ENCODE measurements around the gene RTN4IP1. TPM values are rescaled to one million over a fixed set of nuclear protein-coding genes. Genes with fewer than 3 reads are reported as not detected.

Gene RTN4IP1, protein sequence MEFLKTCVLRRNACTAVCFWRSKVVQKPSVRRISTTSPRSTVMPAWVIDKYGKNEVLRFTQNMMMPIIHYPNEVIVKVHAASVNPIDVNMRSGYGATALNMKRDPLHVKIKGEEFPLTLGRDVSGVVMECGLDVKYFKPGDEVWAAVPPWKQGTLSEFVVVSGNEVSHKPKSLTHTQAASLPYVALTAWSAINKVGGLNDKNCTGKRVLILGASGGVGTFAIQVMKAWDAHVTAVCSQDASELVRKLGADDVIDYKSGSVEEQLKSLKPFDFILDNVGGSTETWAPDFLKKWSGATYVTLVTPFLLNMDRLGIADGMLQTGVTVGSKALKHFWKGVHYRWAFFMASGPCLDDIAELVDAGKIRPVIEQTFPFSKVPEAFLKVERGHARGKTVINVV
- total RNA-seq (2014; rRNA removed; shearing (Covaris generic)), result 12.9 and 24.3 TPM in 2 replicates

DNA sequence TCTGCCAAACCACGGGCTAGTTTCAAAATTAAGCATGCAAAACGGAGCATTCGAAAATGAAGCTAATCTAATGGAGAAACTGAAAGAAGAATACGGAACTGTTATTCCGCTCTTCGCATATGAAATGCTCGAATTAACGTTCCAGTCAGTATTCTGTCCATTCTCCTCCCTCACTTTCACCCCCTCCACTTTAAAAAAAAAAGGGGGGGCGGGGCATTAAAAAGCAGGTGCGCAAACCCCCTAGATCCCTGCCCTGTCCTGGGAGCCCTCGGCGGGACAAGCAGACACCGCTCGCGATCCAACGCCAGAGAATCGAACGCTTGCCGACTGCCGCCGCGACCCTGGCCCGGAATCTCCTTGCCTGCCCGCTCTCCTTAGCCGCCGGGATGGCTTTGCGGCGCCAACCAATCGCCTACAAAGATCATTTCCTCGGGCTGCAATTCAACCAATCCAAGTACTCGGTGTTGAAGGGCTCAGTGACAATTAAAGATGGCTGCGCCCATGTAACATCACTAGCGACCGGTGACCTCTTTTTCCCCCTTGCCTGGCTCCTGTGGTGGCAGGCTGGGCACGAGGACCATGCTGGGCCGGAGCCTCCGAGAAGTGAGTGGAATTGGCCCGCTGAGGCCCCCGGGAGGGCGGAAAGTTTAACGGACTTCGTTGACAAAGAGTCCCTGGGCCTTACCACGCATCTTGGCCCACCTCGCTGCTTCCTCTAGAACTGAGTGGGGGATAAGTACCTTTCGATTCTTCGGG lies at the start of gene RTN4IP1, which contains the start of gene QRSL1:
Gene RTN4IP1 (minus strand): TSS at position 396 of the 756 bp plus-strand sequence. CDS start 477 bp downstream, outside the sequence.
Gene QRSL1 (plus strand): TSS at position 476 of the 756 bp plus-strand sequence. CDS start 104 bp downstream, at position 580.
- in situ Hi-C loops (cut with HindIII; ENCODE audit: low sequenced_read_pairs), result no loop called here

DNA sequence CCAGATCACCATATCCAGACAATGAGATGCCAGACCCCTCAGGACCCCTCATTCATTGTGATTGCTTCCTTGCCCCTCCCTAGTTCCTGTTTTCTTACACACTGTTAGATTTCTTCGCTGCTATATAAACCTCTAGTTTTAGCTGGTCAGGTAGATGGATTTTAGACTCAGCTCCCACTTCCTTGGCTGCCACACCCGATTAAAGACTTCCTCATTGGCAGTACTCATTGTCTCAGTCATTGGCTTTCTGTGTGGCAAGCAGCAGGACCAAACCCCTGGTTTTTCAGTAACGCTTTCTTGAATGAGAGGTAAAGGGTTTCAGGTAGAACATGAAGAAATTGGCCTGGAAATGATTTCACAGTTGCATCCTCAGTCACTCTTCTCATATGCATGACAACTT lies 48.0 kb upstream of the RTN4IP1 start:
- in situ Hi-C loops (cut with HindIII; ENCODE audit: low sequenced_read_pairs), result no loop called here

More for the DNA sequence above, at the start of gene RTN4IP1, which contains the start of gene QRSL1:
- DNase-seq (ENCODE audit: low spot score), result peak; percentile 94

DNA sequence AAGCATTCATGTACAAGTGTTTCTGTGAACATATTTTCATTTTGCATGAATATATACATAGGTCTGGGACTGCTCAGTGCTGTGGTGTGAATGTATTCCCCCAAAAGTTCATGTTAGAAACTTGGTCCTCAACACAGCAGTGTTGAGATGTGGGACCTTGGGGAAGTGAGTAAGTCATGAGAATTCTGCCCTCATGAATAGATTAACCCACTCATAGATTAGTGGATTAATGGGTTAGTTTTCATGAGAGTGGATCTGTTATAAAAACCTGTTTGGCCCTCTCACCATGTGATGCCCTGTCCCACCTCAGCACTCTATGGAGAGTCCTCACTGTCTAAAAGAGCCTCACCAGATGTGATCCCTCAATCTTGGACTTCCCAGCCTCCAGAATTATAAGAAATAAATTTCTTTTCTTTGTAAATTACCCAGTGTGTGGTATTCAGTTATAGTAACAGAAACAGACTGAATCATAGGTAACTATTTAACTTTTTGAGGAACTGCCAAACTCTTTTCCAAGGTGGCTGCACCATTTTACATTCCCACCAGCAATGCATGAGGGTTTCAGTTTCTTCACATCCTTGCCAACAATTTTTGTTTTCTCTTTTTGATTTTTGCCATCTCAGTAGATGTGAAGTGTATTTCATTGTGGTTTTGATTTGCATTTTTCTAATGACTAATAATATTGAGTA lies 45.4 kb upstream of the RTN4IP1 start:
- in situ Hi-C loops (cut with HindIII; ENCODE audit: low sequenced_read_pairs), result no loop called here
- no peak for DNase-seq (ENCODE audit: low spot score)

More for the DNA sequence above, 48.0 kb upstream of the RTN4IP1 start:
- DNase-seq (ENCODE audit: low spot score), result no peak

DNA sequence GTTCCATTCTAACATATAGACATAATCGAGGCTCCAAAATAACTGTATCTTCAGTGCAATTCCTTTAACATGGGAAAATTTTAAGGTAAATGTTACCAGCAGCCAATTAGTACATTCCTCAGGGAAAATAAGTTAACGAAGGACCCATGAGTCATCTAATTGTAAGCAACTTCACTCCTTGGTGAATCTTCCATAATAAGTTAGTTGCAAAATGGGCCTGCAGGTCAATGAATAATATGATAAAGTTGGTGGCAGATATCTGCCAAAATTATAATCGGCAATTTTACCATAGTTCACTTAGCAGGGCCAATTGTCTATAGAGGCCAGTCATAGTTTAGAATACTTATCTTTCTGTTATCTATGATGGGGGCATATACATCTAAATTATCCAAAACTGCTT lies 42.4 kb upstream of the RTN4IP1 start:
- in situ Hi-C loops (cut with HindIII; ENCODE audit: low sequenced_read_pairs), result no loop called here
- no peak for DNase-seq (ENCODE audit: low spot score)

DNA sequence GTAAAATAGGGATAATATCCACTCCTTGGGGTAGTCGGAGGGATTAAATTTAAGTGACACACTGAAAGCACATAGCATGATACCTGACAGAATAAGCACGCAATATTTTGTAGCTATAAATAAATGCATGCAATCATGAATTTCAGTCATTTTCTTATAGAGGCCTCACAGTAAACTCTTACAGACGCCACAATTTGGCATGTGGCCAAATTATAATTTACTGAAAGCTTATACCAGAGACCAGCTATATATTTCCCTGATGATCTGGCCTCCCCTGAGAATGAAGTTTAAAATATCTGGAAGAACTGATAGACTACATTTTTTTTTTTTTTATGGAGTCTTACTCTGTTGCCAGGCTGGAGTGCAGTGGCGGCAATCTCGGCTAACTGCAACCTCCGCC lies 40.9 kb upstream of the RTN4IP1 start:
- DNase-seq (ENCODE audit: low spot score), result no peak
- in situ Hi-C loops (cut with HindIII; ENCODE audit: low sequenced_read_pairs), result no loop called here

DNA sequence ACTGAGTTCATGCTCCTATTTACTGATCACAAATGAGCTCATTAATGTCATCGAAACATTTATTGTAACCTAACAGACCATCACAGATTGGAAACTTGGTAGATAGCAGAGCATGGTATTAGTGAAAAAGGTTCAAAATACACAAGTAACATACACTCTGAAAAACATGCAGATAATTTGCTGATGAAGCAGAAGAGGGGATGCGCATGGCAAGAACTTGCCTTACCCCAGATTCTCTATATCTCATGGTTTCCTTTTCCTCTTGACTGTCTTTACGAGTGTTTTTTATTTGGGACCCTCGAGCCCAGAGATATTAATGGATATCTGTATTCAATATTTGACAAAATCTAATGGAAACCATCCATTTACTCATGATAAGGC lies 37.7 kb upstream of the RTN4IP1 start:
- no peak for DNase-seq (ENCODE audit: low spot score)
- in situ Hi-C loops (cut with HindIII; ENCODE audit: low sequenced_read_pairs), result no loop called here

DNA sequence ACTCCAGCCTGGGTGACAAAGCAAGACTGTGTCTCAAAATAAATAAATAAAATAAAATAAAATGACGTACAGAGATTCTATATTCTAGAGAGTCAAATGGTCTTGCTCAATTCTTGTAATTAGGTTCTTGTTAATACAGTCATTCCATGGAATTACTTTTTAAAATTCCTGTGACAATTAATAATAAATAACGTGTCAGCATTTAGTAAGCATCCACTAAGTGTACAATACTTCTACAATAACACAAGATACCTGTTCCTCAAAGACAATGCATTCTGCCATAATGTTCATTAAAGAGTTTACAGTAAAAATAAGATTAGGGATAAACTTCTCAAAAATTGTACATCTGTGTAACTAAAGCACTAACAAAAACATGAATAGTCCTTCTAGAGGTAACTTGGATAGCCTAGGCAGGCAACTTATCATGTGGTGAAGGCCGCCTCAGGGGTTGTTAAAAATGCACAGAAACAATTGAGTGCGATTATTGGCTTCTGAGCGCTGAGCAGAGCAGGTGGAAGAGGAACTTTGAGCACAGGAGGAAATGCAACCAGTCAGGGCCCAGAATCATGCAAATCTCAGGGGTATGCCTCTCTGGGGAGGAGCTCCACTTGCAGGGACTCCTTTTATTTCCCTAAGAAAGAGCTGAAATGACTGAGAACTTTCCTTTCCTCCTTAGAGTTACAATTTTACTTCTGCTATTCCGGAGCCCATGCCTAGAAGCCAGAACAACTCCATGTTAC lies 37.2 kb upstream of the RTN4IP1 start:
- no peak for DNase-seq (ENCODE audit: low spot score)
- in situ Hi-C loops (cut with HindIII; ENCODE audit: low sequenced_read_pairs), result no loop called here

DNA sequence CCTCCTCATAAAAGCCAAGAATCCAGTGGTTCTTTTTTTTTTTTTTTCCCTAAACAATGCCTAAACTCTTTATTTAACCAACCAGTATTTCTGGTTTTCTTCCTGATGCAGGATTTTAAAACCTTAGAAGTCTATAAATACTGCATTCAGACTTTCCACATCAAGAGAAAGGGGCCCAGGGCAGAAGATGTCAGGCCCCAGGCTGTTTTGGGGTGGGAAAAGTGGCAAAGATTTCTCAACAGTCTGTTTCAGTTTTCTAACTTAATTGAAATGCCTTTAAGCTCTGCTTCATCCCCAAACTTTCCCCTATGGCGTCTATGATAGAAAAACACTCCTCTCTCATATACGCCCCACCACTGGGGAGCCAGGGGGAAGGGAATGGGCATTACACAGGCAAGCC lies 33.2 kb upstream of the RTN4IP1 start:
- no peak for DNase-seq (ENCODE audit: low spot score)
- in situ Hi-C loops (cut with HindIII; ENCODE audit: low sequenced_read_pairs), result no loop called here

DNA sequence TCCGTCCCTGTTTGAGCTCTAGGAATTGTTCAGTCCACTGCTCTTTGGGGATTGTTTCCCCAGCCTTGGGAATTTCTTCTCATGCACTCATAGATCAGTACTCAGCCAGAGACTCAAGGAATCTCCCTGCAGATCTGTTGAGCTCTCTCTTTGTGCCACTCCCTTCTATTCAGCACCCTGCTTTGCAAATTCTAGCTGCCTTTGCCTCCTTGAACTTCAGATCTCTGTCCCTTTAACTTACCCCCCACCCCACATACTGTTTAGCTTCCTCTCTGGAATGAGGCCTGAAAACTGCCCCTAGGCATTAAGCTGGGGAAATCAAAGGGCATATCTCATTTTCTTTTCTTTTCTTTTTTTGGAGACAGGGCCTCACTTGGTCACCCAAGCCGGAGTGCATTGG lies 30.6 kb upstream of the RTN4IP1 start:
- in situ Hi-C loops (cut with HindIII; ENCODE audit: low sequenced_read_pairs), result no loop called here
- no peak for DNase-seq (ENCODE audit: low spot score)

DNA sequence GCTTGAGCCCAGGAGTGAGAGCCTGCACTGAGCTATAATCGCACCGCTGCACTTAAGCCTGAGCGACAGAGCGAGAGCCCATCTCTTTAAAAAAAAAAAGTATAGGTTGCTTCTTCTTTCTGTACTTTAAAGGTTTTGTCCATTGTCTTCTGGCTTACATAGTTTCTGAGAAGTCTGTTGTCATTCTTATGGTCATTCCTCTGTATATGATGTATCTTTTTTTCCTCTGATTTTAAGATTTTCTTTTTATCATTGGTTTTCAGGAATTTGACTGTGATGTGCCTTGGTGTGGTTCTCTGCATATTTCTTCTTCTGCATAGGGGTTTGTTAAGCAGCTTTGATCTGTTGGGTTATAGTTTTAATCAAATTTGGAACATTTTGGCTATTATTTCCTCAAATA lies 29.2 kb upstream of the RTN4IP1 start:
- in situ Hi-C loops (cut with HindIII; ENCODE audit: low sequenced_read_pairs), result no loop called here
- no peak for DNase-seq (ENCODE audit: low spot score)

DNA sequence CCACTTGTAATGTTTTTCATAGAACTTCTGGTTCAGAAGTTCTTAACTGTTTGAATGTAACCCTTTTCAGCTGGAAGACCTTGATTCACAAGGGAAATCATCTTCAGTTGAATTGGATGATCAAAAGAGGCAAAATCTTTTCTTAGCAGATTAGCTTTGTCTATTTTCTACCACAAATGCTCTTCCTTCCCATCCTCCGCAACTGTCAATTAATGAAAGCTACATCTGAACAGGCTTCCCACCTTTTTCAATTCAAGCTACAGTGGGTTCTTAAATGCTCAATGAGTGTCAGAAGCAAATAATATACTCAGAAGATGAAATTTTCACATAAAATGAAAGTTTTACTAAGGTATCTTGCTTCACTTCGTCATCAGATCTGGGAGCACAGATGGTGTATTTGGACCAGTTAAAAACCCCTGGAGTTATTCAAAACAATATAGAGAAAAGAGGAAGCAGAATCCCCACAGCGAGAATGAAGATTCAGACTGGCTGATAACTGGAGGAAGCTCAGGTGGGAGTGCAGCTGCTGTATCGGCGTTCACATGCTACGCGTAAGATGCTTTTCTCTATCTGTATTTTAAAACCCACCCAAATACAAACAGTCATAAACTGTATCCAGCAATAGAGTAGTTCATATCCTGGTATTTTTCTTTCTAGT lies 19.5 kb upstream of the RTN4IP1 start:
- in situ Hi-C loops (cut with HindIII; ENCODE audit: low sequenced_read_pairs), result no loop called here
- no peak for DNase-seq (ENCODE audit: low spot score)

DNA sequence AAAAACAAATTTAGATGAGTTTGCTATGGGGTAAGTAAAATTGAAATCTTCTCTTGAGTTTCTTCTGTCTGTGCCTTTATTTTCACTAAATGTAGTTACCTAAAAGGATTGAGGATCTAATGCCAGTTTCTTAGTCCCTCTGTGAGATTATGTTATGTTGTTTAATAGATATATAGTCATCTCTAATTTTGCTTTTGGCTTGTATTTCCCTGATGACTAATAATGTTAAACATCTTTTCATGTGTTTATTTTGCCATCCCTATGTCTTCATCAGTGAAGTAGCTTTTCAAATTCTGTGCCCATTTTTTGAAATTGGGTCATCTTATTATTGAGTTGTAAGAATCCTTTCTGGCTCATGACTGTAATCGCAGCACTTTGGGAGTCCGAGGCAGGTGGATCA lies 13.8 kb upstream of the RTN4IP1 start:
- in situ Hi-C loops (cut with HindIII; ENCODE audit: low sequenced_read_pairs), result no loop called here
- DNase-seq (ENCODE audit: low spot score), result no peak

DNA sequence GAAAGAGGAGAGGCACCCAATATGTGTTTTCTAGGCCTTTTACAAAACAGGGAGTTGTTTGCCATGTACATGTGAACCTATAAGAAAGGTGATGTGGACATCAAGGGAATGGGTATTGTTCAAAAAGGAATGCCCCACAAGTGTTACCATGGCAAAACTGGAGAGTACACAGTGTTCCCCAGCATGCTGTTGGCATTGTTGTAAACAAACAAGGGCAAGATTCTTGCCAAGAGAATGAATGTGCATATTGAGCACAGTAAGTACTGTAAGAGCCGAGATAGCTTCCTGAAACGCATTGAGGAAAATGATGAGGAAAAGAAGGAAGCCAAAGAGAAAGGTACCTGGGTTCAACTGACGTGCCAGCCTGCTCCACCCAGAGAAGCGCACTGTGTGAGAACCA lies 13.2 kb upstream of the RTN4IP1 start:
- DNase-seq (ENCODE audit: low spot score), result peak; percentile 21
- in situ Hi-C loops (cut with HindIII; ENCODE audit: low sequenced_read_pairs), result no loop called here

DNA sequence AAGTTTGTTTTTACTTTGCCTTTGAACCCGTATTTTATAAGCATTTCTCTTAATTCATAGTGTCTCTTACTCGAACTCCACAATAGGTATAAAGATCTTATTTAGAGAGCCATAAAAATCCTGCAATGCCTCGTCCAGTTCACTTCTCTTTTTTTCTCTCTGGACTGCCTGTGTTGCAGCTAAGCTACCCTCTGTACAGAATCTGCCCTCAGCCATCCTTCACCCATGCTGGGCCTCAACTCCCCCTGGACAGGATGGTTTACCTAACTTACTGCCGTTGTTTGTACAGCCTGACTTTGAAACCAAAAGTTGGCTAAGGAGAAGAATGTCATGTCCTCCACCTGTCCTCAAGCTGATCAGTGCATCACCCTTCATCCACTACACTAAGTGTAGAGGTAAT lies 10.5 kb upstream of the RTN4IP1 start:
- DNase-seq (ENCODE audit: low spot score), result no peak
- in situ Hi-C loops (cut with HindIII; ENCODE audit: low sequenced_read_pairs), result no loop called here

DNA sequence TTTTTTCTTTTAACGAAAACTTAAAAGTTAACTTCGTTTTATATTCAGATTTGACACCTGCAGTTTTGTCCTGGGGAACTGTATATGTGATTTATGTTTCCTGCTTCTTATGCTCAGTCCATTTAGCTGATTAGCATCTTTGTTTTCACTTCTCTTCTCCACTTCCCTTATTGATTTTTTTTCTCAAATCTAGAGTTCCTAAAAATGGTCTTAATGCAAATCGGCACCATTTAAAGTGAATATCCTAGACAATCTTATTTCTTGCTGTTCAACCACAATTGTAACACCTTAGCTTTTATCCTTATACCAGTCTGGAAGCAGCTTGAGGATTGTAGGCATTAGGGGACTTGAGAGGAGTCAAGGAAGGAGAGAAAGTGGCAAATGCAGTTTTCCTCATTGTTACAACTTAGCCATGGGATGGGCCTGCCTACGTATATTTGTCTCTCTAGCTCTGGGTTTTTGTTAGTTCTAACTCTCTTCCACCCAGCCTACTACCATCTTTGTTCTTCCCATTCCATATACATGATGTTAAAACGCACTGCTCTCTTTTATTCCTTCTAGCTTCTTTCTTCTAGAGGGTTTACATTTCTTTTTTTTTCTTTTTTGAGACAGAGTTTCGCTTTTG lies 8.5 kb upstream of the RTN4IP1 start:
- no peak for DNase-seq (ENCODE audit: low spot score)
- in situ Hi-C loops (cut with HindIII; ENCODE audit: low sequenced_read_pairs), result no loop called here

DNA sequence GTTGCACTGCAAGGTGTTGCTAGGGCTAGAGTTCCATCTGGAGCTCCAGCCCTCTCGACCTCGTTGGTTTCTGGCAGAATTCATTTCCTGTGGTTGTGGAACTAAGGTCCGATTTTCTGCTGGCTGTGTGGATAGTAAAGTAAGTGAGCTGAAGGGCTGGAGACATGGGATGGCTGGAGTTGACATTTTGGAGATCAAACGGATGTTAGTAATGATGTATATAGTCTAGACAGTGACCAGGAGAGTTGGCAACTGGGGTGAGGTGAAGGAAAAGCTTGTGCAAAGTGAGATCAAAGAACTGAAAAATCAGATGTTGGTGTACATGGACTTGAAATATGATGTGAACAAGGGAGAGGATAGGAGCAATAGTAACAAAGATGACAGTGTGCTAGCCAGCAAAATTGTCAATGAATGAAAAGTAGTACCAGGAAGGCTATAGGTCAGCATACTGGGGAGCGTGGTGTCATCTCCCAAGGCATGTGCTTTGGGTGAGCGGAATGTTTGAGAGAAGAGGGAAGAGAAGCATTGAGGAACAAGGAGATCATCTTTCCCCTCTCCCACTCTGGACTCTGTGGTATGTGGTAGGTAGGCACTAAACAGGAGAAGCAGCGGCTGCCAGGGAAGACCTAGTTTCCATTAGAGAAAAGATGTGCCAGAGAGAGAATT lies 7.9 kb upstream of the RTN4IP1 start:
- in situ Hi-C loops (cut with HindIII; ENCODE audit: low sequenced_read_pairs), result no loop called here
- no peak for DNase-seq (ENCODE audit: low spot score)

DNA sequence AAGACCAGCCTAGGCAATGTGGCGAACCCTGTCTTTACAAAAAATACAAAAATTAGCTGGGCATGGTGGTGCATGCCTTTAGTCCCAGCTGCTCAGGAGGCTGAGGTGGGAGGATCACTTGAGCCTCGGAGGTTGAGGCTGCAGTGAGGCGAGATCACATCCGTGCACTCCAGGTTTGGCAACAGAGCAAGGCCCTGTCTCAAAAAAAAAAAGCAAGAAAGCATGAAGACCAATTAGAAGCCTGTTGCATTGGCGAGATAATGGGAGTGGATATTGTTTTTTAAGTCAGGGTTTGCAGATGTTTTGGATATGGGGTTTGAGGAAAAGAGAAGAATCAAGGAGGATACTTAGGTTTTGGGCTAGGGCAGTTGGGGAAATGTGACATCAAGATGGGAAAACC lies 5.3 kb upstream of the RTN4IP1 start:
- in situ Hi-C loops (cut with HindIII; ENCODE audit: low sequenced_read_pairs), result no loop called here
- DNase-seq (ENCODE audit: low spot score), result no peak

DNA sequence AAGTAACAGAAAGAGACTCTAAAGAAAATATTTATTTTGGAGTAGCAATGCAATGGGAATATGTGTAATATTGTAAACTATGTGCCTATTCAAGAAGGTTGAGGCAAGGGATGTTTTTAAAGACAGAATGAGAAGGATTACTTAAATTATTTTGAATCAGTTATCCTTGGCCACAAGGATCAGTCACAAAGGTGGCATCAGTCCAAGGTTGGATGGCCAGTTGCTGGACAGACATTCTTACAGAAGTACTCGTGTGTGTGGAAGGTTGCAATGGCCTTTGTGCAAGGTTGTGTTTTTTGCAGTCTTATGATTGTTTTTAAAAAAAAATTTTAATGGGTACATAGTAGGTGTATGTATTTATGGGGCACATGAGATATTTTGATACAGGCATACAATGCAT lies 2.0 kb upstream of the RTN4IP1 start:
- DNase-seq (ENCODE audit: low spot score), result no peak
- in situ Hi-C loops (cut with HindIII; ENCODE audit: low sequenced_read_pairs), result no loop called here
